Placental pericyte (primary cell): ENCODE results near the gene SLC25A45. TPM values are rescaled to one million over a fixed set of nuclear protein-coding genes. Genes with fewer than 3 reads are reported as not detected.

Source experiments
- total RNA-seq: library from RNA; depleted of rRNA; stranded (reverse); fragments of >200 nt; gene quantifications from 2 replicates; pipeline ENCODE4 v1.2.3, GENCODE V29; 2012

The SLC25A45 gene, protein sequence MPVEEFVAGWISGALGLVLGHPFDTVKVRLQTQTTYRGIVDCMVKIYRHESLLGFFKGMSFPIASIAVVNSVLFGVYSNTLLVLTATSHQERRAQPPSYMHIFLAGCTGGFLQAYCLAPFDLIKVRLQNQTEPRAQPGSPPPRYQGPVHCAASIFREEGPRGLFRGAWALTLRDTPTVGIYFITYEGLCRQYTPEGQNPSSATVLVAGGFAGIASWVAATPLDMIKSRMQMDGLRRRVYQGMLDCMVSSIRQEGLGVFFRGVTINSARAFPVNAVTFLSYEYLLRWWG
- total RNA-seq, result 1.1 and 2.0 TPM in 2 replicates

GRCh38 chr11:65382033-65382803 lies at the start of gene SLC25A45:
Gene SLC25A45, minus strand, starts transcription at chr11:65382646. Its CDS starts 695 bp downstream, at chr11:65381951.

GRCh38 chr11:65422633-65423515 lies 40.4 kb upstream of the SLC25A45 start, which contains the start of gene NEAT1:
Gene NEAT1, plus strand, starts transcription at chr11:65422798.

GRCh38 chr11:65386307-65387140 lies 4.1 kb upstream of the SLC25A45 start, which contains the start of gene FRMD8:
Gene FRMD8, plus strand, starts transcription at chr11:65386637. Its CDS starts 400 bp downstream, at chr11:65387037.

GRCh38 chr11:65354265-65355012 lies 28.0 kb downstream of the SLC25A45 start, which contains the start of gene TIGD3:
Gene TIGD3, plus strand, starts transcription at chr11:65354751. Its CDS starts 1,058 bp downstream, at chr11:65355809.

Other genes with a start within 250 kb of the SLC25A45 start
- gene SYVN1, start 248.1 kb downstream of the SLC25A45 start, total RNA-seq, result 31.1 and 197 TPM in 2 replicates
- gene SPDYC, start 212.4 kb downstream of the SLC25A45 start, total RNA-seq, result not detected in 2 replicates
- gene CAPN1, start 200.7 kb downstream of the SLC25A45 start, total RNA-seq, result 184 and 242 TPM in 2 replicates
- 2.6 and 28.2 TPM in 2 replicates for gene POLA2, start 120.7 kb downstream of the SLC25A45 start, total RNA-seq
- 48.4 and 56.9 TPM in 2 replicates for gene CDC42EP2, start 67.8 kb downstream of the SLC25A45 start, total RNA-seq
- 49.8 and 57.8 TPM in 2 replicates for gene DPF2, start 48.8 kb downstream of the SLC25A45 start, total RNA-seq
- gene TIGD3, start 27.9 kb downstream of the SLC25A45 start, total RNA-seq, result 0.22 TPM in 1 of 2 replicates, not detected in the other
- 51.4 and 72.6 TPM in 2 replicates for gene FRMD8, start 4.0 kb upstream of the SLC25A45 start, total RNA-seq
- gene NEAT1, start 40.2 kb upstream of the SLC25A45 start, total RNA-seq, result 307 and 308 TPM in 2 replicates
- gene MALAT1, start 116.4 kb upstream of the SLC25A45 start, total RNA-seq, result 9,497 and 11,655 TPM in 2 replicates
- gene SCYL1, start 142.4 kb upstream of the SLC25A45 start, total RNA-seq, result 154 and 186 TPM in 2 replicates
- 26.2 and 55.6 TPM in 2 replicates for gene LTBP3, start 175.7 kb upstream of the SLC25A45 start, total RNA-seq
- 44.0 and 79.0 TPM in 2 replicates for gene ZNRD2, start 187.8 kb upstream of the SLC25A45 start, total RNA-seq
- gene FAM89B, start 189.9 kb upstream of the SLC25A45 start, total RNA-seq, result 15.1 and 48.8 TPM in 2 replicates
- 48.8 and 79.2 TPM in 2 replicates for gene EHBP1L1, start 193.4 kb upstream of the SLC25A45 start, total RNA-seq
- gene KCNK7, start 213.2 kb upstream of the SLC25A45 start, total RNA-seq, result not detected in 2 replicates
- gene MAP3K11, start 231.6 kb upstream of the SLC25A45 start, total RNA-seq, result 30.9 and 42.2 TPM in 2 replicates
- gene PCNX3, start 233.1 kb upstream of the SLC25A45 start, total RNA-seq, result 43.8 and 54.0 TPM in 2 replicates